OCI-LY7 (cell line): ENCODE measurements around the gene PRRT1B. TPM values are rescaled to one million over a fixed set of nuclear protein-coding genes. Genes with fewer than 3 reads are reported as not detected.

ENCODE experiments used
- BruUV-seq: library from RNA; stranded (reverse); fragments of 400-500 nt; replicated peaks from 2 replicates; lab custom pipeline; 2021; lab: Mats Ljungman, UMichigan
- CTCF ChIA-PET: fragments of 300-600 bp; sonication (Branson Sonifier 250); formaldehyde crosslinking; loops from one replicate; lab custom pipeline; 2022; ENCODE audit warnings: antibody characterized with exemption; ENCODE audit not compliant: unreplicated experiment; lab: Charles Lee
- POLR2A ChIA-PET: fragments of 300-600 bp; sonication (Branson Sonifier 250); formaldehyde crosslinking; loops from one replicate; lab custom pipeline; 2022; ENCODE audit warnings: antibody characterized with exemption; lab: Charles Lee
- DNase-seq: peaks from one replicate; pipeline ENCODE4 v3.0.0-alpha.2; 2015; ENCODE audit warnings: low spot score
- H2AFZ ChIP-seq: fragments of 200-600 bp; sonication (generic), shearing (Covaris generic); 2 replicates; pipeline ENCODE4 v1.6.1; 2014; ENCODE audit warnings: mild to moderate bottlenecking, antibody characterized with exemption, low read length, moderate library complexity
- H3K27ac ChIP-seq: fragments of 200-600 bp; sonication (generic); 2 replicates; pipeline ENCODE4 v1.5.1; 2014; ENCODE audit warnings: mixed run types, low read depth, mild to moderate bottlenecking, moderate library complexity, low read length, inconsistent platforms; ENCODE audit not compliant: poor library complexity, severe bottlenecking
- H3K36me3 ChIP-seq: fragments of 200-600 bp; sonication (generic); 2 replicates; pipeline ENCODE4 v1.6.1; 2014; ENCODE audit warnings: mild to moderate bottlenecking, antibody characterized with exemption, low read length, moderate library complexity, mixed read lengths; ENCODE audit not compliant: insufficient read depth
- H3K4me1 ChIP-seq: fragments of 200-600 bp; sonication (generic); 2 replicates; pipeline ENCODE4 v1.5.1; 2014; ENCODE audit warnings: mild to moderate bottlenecking, low read length; ENCODE audit not compliant: insufficient read depth, poor library complexity, severe bottlenecking
- H3K4me2 ChIP-seq: fragments of 200-600 bp; sonication (generic); 2 replicates; pipeline ENCODE4 v1.6.1; 2014; ENCODE audit warnings: mild to moderate bottlenecking, low read length
- H3K4me3 ChIP-seq: fragments of 200-600 bp; sonication (generic); 2 replicates; pipeline ENCODE4 v1.5.1; 2014; ENCODE audit warnings: mild to moderate bottlenecking, low read depth, low read length; ENCODE audit not compliant: poor library complexity, severe bottlenecking
- H3K79me2 ChIP-seq: fragments of 200-600 bp; sonication (generic); 2 replicates; pipeline ENCODE4 v1.6.1; 2016; ENCODE audit warnings: low read depth, mild to moderate bottlenecking, low read length, moderate library complexity, mixed read lengths; ENCODE audit not compliant: insufficient read depth
- H3K9me2 ChIP-seq: fragments of 200-600 bp; sonication (generic); 2 replicates; pipeline ENCODE4 v1.6.1; 2016; ENCODE audit warnings: mild to moderate bottlenecking, low read length, mixed read lengths; ENCODE audit not compliant: insufficient read depth
- H3K9me3 ChIP-seq: fragments of 200-600 bp; sonication (generic); 2 replicates; pipeline ENCODE4 v1.6.1; 2014; ENCODE audit warnings: mild to moderate bottlenecking, mixed run types, low read length, mixed read lengths
- H4K20me1 ChIP-seq: fragments of 200-600 bp; sonication (generic); 2 replicates; pipeline ENCODE4 v1.6.1; 2014; ENCODE audit warnings: mild to moderate bottlenecking, antibody characterized with exemption, low read length, moderate library complexity, mixed read lengths; ENCODE audit not compliant: insufficient read depth
- CTCF ChIP-seq: fragments of 200-600 bp; sonication (generic); conservative IDR thresholded peaks from 2 replicates; pipeline ENCODE4 v1.5.1; 2014; ENCODE audit warnings: mild to moderate bottlenecking, antibody characterized with exemption, low read length, moderate library complexity, mixed read lengths
- EZH2phosphoT487 ChIP-seq: fragments of 200-600 bp; sonication (generic); IDR thresholded peaks from 2 replicates; pipeline ENCODE4 v1.6.1; 2018; ENCODE audit warnings: low read depth, borderline replicate concordance, mild to moderate bottlenecking, mixed run types, antibody characterized with exemption, low read length, moderate library complexity, mixed read lengths
- intact Hi-C: fragments of 100-400 bp; cut with micrococcal nuclease; formaldehyde crosslinking; loops from one replicate; pipeline ENCODE4 v1.10.0; 2022; ENCODE audit not compliant: unreplicated experiment
- total RNA-seq, 2 experiments: library from RNA; depleted of rRNA in 1 of 2; stranded (reverse); fragments of >200 nt in 1 of 2; shearing (Covaris generic) in 1 of 2; gene quantifications; 2 replicates each; pipeline ENCODE4 v1.2.3, GENCODE V29; 2014 to 2022

Gene PRRT1B
- total RNA-seq, 2 experiments from 2014 or later, result not detected

- Histone ChIP-seq H3K9me2 (no peaks in the 10 kb centered on the region), H3K36me3 (peaks cover 87% of the 10 kb centered on the region), H3K4me2 (no peak overlapping the region), H3K4me1 (peaks cover 4% of the 10 kb centered on the region), H4K20me1 (no peaks in the 10 kb centered on the region), H3K79me2 (no peaks in the 10 kb centered on the region), H3K4me3 (no peak overlapping the region), H3K9me3 (no peaks in the 10 kb centered on the region), H3K27ac (no peak overlapping the region), H2AFZ (no peak overlapping the region)
- ChIA-PET CTCF (no interaction called here), POLR2A (no interaction called here)
- intact Hi-C loops, result no loop called here
- no TSS peak for BruUV-seq
- DNase-seq, result no peak
- TF ChIP-seq EZH2phosphoT487 (no peak), CTCF (no peak)
Observed at GRCh38 chr9:131588396-131588795, 43.1 kb downstream of the PRRT1B start.

- Histone ChIP-seq H3K4me2 (no peak overlapping the region), H3K9me2 (no peaks in the 10 kb centered on the region), H3K4me1 (peaks cover 4% of the 10 kb centered on the region), H3K9me3 (no peaks in the 10 kb centered on the region), H4K20me1 (no peaks in the 10 kb centered on the region), H3K36me3 (peaks cover 87% of the 10 kb centered on the region), H3K79me2 (no peaks in the 10 kb centered on the region), H3K4me3 (no peak overlapping the region), H2AFZ (no peak overlapping the region), H3K27ac (no peak overlapping the region)
- DNase-seq, result no peak
- ChIA-PET CTCF (no interaction called here), POLR2A (no interaction called here)
- no TSS peak for BruUV-seq
- intact Hi-C loops, result no loop called here
- TF ChIP-seq EZH2phosphoT487, result no peak
- no peak for TF ChIP-seq CTCF
Observed at GRCh38 chr9:131589124-131589711, 43.9 kb downstream of the PRRT1B start.

- Histone ChIP-seq H3K27ac (no peak overlapping the region), H2AFZ (no peak overlapping the region), H4K20me1 (no peaks in the 10 kb centered on the region), H3K4me3 (no peak overlapping the region), H3K4me1 (peaks cover 4% of the 10 kb centered on the region), H3K9me3 (no peaks in the 10 kb centered on the region), H3K36me3 (peaks cover 87% of the 10 kb centered on the region), H3K9me2 (no peaks in the 10 kb centered on the region), H3K4me2 (no peak overlapping the region), H3K79me2 (no peaks in the 10 kb centered on the region)
- ChIA-PET POLR2A (no interaction called here), CTCF (no interaction called here)
- intact Hi-C loops, result loop anchor here (2.0 kb wide), 1 partner anchor 149 kb away; no protein-coding TSS in a partner anchor
- TF ChIP-seq CTCF (no peak), EZH2phosphoT487 (no peak)
- DNase-seq, result no peak
- no TSS peak for BruUV-seq
Observed at GRCh38 chr9:131589993-131590392, 44.7 kb downstream of the PRRT1B start.
